OCI-LY1 (cell line): ENCODE data around the gene SYNDIG1.
"Not testable (repeated sequence)": the region's sequence is repeated elsewhere in the genome, so short reads cannot be mapped to it uniquely, and the experiment has no call there.

Experiments used
- H2AFZ ChIP-seq: fragments of 200-600 bp; sonication (generic), shearing (Covaris generic); 2 replicates; pipeline ENCODE4 v1.6.0; 2014; ENCODE audit warnings: antibody characterized with exemption, mild to moderate bottlenecking, low read length
- H3F3A ChIP-seq: fragments of 200-600 bp; sonication (generic), shearing (Covaris generic); 2 replicates; pipeline ENCODE4 v1.6.0; 2014; ENCODE audit warnings: mild to moderate bottlenecking, antibody characterized with exemption, low read length, moderate library complexity; ENCODE audit not compliant: insufficient read depth
- H3K27ac ChIP-seq: fragments of 200-600 bp; sonication (generic); 2 replicates; pipeline ENCODE4 v1.5.1; 2014; ENCODE audit warnings: low read length, mixed run types, mild to moderate bottlenecking, low read depth; ENCODE audit not compliant: poor library complexity, severe bottlenecking
- H3K27me3 ChIP-seq: fragments of 200-600 bp; sonication (generic); 2 replicates; pipeline ENCODE4 v1.6.0; 2014; ENCODE audit warnings: antibody characterized with exemption, mild to moderate bottlenecking, low read length, moderate library complexity; ENCODE audit not compliant: insufficient read depth
- H3K36me3 ChIP-seq: fragments of 200-600 bp; sonication (generic); 2 replicates; pipeline ENCODE4 v1.6.1; 2014; ENCODE audit warnings: mild to moderate bottlenecking, antibody characterized with exemption, low read length, moderate library complexity, mixed read lengths; ENCODE audit not compliant: insufficient read depth
- H3K4me1 ChIP-seq: fragments of 200-600 bp; sonication (generic); 2 replicates; pipeline ENCODE4 v1.5.1; 2014; ENCODE audit warnings: mild to moderate bottlenecking, low read length, moderate library complexity; ENCODE audit not compliant: insufficient read depth, severe bottlenecking
- H3K4me2 ChIP-seq: fragments of 200-600 bp; sonication (generic), shearing (Covaris generic); 2 replicates; pipeline ENCODE4 v1.6.1; 2014; ENCODE audit warnings: low read length
- H3K4me3 ChIP-seq: fragments of 200-600 bp; sonication (generic); 2 replicates; pipeline ENCODE4 v1.5.1; 2014; ENCODE audit warnings: low read length, low read depth, mild to moderate bottlenecking, mixed read lengths; ENCODE audit not compliant: poor library complexity, severe bottlenecking
- H3K79me2 ChIP-seq: fragments of 200-600 bp; shearing (Covaris generic); 2 replicates; pipeline ENCODE4 v1.6.1; 2016; ENCODE audit warnings: mixed run types, low read length, mixed read lengths; ENCODE audit not compliant: insufficient read depth
- H3K9ac ChIP-seq: fragments of 200-600 bp; sonication (generic), shearing (Covaris generic); 2 replicates; pipeline ENCODE4 v1.6.1; 2014; ENCODE audit warnings: mild to moderate bottlenecking, low read length, mixed read lengths
- H3K9me2 ChIP-seq: fragments of 200-600 bp; sonication (generic), shearing (Covaris generic); 2 replicates; pipeline ENCODE4 v1.6.1; 2014; ENCODE audit warnings: low read depth, mild to moderate bottlenecking, low read length, mixed read lengths
- H3K9me3 ChIP-seq: fragments of 200-600 bp; shearing (Covaris generic); 2 replicates; pipeline ENCODE4 v1.6.1; 2014; ENCODE audit warnings: low read length, mixed read lengths
- H4K20me1 ChIP-seq: fragments of 200-600 bp; sonication (generic), shearing (Covaris generic); 2 replicates; pipeline ENCODE4 v1.6.0; 2016; ENCODE audit warnings: mild to moderate bottlenecking, low read length; ENCODE audit not compliant: insufficient read depth
- EZH2 ChIP-seq: fragments of 200-600 bp; sonication (generic), shearing (Covaris generic); IDR thresholded peaks from 2 replicates; pipeline ENCODE4 v1.8.0; 2017; ENCODE audit warnings: borderline replicate concordance, mixed run types, mild to moderate bottlenecking, antibody characterized with exemption, low read length, moderate library complexity, mixed read lengths
- TF ChIP-seq, protein P1 (sequence below): fragments of 200-600 bp; sonication (generic), shearing (Covaris generic); IDR thresholded peaks from 2 replicates; pipeline ENCODE4 v1.5.1; 2017; ENCODE audit warnings: mild to moderate bottlenecking, antibody characterized with exemption, low read length, moderate library complexity, mixed read lengths

SYNDIG1 gene

DNA sequence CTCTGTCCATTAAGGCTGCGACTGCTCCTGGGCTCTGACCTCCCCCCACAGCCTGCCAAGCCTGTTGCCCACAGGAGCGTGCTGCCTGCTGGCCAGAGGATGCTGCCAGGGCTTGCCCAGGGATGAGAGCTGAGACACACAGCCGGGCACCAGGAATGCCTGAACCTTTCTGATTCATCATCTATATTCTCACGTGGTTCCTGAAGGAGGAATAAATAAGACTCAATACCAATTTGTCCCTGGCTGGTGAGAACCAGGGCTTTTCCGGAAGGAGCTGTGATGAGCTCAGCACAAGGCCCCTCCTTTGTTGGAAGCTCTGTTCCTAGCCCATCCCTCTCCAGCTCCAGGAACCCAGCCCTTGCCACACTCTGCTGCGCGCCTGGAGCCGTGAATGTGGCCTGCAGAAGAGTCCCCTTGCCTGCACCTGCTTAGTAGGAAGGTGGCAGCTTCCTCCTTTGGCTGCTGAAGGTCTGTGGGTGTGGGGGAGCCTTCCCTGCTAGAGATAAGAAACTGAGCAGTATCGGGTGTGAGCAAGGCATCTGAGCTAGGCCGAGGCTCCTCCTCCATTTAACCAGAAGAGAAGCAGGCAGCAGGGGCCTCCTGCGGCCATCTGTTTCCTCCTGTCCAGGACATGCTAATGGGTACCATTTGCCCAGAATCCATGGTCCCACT lies 37.9 kb downstream of the SYNDIG1 start:
- TF ChIP-seq, protein P1, sequence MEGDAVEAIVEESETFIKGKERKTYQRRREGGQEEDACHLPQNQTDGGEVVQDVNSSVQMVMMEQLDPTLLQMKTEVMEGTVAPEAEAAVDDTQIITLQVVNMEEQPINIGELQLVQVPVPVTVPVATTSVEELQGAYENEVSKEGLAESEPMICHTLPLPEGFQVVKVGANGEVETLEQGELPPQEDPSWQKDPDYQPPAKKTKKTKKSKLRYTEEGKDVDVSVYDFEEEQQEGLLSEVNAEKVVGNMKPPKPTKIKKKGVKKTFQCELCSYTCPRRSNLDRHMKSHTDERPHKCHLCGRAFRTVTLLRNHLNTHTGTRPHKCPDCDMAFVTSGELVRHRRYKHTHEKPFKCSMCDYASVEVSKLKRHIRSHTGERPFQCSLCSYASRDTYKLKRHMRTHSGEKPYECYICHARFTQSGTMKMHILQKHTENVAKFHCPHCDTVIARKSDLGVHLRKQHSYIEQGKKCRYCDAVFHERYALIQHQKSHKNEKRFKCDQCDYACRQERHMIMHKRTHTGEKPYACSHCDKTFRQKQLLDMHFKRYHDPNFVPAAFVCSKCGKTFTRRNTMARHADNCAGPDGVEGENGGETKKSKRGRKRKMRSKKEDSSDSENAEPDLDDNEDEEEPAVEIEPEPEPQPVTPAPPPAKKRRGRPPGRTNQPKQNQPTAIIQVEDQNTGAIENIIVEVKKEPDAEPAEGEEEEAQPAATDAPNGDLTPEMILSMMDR: no peak
- TF ChIP-seq EZH2: no peak
- no peaks in the 10 kb centered on the region for H3F3A ChIP-seq
- H3K9me2 ChIP-seq: no peaks in the 10 kb centered on the region
- no peak overlapping the region for H3K4me3 ChIP-seq
- no peaks in the 10 kb centered on the region for H4K20me1 ChIP-seq
- H3K27me3 ChIP-seq: no peaks in the 10 kb centered on the region; the same call in 1 of the 2 replicates
- H3K27ac ChIP-seq: no peak overlapping the region
- H3K36me3 ChIP-seq: no peaks in the 10 kb centered on the region
- no peaks in the 10 kb centered on the region for H3K9me3 ChIP-seq
- no peak overlapping the region for H3K9ac ChIP-seq
- H3K79me2 ChIP-seq: no peaks in the 10 kb centered on the region
- no peak overlapping the region for H3K4me2 ChIP-seq
- H3K4me1 ChIP-seq: no peaks in the 10 kb centered on the region
- no peak overlapping the region for H2AFZ ChIP-seq

DNA sequence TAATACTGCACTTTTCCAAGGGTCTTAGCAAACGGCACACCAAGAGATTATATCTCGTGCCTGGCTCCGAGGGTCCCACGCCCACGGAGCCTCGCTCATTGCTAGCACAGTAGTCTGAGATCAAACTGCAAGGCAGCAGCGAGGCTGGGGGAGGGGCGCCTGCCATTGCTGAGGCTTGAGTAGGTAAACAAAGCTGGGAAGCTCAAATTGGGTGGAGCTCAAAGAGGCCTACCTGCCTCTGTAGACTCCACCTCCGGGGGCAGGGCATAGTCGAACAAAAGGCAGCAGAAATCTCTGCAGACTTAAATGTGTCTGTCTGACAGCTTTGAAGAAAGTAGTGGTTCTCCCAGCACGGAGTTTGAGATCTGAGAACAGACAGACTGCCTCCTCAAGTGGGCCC lies 43.0 kb downstream of the SYNDIG1 start:
- not testable (repeated sequence) for H3K36me3 ChIP-seq, H3K79me2 ChIP-seq, H3K27ac ChIP-seq, H3K27me3 ChIP-seq, H3K4me2 ChIP-seq, H4K20me1 ChIP-seq, H3K9ac ChIP-seq, H3K9me3 ChIP-seq, H3K4me1 ChIP-seq, H3K4me3 ChIP-seq, H3K9me2 ChIP-seq, H2AFZ ChIP-seq, H3F3A ChIP-seq

DNA sequence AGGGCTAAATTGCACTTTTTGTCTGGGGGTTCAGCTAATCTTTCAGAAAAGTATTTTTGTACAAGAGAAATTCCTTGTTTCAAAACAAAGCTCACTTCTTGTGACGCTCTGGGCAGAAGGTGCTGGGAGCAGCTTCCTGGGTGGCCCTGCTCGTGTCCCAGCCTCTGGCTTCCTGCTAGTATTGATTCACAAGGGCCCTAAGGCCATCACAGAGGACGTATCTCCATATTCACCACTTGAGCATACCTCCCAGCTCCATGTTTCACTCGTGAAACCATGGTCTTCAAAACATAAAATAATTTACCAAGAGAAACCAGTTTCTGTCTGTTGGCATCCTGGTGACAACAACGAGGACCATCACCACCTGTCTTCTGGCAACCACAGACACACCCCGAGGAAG lies 49.1 kb downstream of the SYNDIG1 start:
- no peaks in the 10 kb centered on the region for H3K9me2 ChIP-seq

More for the DNA sequence above, 49.1 kb downstream of the SYNDIG1 start:
- Histone ChIP-seq H3K9me3 (no peaks in the 10 kb centered on the region), H3K4me3 (no peak overlapping the region), H3K36me3 (no peaks in the 10 kb centered on the region), H3F3A (no peaks in the 10 kb centered on the region), H2AFZ (no peak overlapping the region), H3K27me3 (no peaks in the 10 kb centered on the region), H3K27ac (no peak overlapping the region), H3K4me1 (no peaks in the 10 kb centered on the region), H3K79me2 (no peaks in the 10 kb centered on the region), H3K4me2 (no peak overlapping the region), H4K20me1 (no peaks in the 10 kb centered on the region), H3K9ac (no peak overlapping the region)
- TF ChIP-seq, protein P1: no peak
- no peak for TF ChIP-seq EZH2
